ENCODE results near the gene INSYN2B.

Gene INSYN2B

DNA sequence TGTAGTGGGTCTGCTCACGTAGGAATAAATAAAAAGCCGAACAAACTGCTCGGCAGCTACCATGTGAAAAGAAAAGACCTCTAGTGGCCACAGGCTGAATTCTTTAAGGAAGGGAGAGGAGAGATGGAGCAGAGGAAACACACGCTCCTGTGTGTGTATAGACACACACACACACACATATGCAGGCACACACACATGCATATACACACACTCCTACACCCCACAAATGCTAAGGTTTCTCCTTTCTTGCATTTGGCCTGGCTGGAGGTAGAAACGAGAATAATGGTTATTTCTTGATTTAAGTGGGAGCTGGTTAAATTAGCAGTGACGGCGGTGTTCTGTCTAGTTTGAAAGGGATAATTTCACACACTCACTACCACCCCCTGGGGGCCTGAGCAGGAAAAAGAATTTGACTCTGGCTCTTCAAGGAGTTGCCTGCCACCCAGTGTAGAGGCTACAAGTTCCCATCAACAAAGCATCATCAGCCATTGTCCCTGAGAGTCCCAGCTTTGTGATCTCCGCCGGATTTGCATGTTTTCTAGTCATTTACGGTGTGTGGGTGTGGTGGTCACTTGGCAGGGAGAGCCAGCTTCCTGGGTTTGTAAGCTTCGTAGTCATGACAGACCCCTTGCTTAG lies at the start of gene INSYN2B:
Gene INSYN2B, minus strand, starts transcription at position 78 of the 636 bp plus-strand sequence. CDS start 96,597 bp downstream, outside the sequence.
- peak; percentile 88 for DNase-seq (ENCODE audit: low spot score)

DNA sequence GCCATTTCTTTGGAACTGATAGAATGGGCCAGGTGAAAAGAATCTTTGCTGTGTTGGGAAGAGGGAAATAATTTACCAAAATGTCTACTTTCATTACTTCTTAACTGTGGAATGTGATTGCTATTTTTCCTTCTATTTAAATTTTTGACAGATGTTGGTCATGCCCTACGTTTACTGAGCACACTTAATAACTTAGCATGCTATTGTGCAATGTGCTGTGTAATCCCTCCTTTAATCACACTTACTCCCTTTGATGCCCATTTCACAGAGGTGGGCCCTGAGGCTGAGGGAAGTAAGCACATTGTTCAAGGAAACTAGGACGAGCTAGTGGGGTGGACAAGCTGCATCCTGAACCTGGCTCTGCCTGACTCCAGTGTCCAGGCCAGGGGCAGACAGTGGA lies 47.8 kb upstream of the INSYN2B start:
- DNase-seq (ENCODE audit: low spot score): no peak

DNA sequence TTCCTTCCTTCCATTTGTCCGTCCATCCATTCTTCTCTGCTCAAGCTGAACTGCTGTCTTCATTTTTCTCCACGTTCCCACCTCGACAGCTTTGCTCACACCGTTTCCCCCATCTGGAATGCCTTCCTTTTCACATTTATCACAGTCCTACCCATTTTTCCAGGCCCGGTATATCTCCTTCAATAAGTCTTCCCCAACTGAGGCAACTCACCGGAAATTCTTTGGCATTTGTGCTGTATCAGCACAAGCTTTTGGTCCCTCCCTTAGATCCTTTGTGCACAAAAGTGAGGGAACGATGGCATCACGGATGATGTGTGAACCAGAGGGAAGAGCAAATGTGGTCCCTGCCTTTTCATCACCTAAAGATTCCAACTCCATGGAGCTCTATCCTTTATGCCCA lies 45.6 kb upstream of the INSYN2B start:
- no peak for DNase-seq (ENCODE audit: low spot score)

DNA sequence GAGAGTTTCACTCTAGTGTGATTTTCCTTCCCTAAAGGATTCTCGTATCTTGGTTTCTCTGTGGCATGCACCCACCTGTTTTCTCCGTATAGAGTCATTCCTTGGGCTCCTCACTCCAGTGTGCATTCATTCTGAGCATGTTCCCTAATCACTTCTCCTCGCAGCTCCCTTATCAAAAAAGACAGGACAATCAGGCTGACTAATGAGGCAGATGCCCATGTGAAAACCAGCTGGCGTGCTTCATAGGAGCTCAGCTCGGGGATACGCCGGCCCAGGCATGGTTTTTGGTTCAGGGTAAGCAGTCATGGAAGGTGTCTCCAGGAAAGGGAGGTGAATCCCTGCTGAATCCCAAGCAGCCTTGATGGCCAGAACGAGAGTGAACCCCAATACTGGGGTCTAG lies 41.2 kb upstream of the INSYN2B start:
- no peak for DNase-seq (ENCODE audit: low spot score)

DNA sequence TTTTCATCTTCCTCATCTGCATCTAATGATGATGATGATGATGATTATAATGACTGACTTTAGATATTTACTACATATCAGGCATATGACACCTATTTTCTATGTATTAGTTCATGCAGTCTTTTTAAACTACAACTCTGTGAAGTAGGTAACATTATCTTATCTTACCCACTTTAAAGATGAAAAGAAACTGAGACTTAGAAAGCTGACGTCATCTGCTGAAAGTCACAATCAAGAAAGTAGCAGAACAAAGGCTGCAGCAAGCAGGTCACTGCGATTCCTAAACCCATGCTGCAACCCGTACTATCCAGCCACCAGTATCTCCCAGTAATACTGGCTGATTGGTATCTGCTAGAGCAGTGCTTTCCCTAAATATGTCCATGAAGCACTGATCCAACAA lies 40.1 kb upstream of the INSYN2B start:
- DNase-seq (ENCODE audit: low spot score): no peak

DNA sequence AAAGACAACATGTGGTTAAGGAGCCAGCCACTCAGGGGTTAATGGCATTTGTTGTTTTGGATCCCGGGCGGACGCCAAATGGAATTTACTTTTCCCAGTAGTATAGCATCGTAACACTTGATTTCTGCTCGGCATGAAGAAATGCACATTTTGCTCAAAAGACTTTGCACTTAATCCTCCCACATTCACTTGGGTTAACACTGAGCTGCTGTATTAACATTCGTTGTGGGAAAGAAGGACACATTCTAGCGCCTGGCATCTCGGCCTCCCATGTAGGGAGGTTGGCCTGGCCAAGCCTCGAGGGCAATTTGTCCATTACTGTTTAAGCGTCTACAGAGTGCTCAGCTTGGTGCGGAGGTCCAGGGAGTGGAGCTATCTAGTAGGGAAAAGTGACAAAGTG lies 32.3 kb upstream of the INSYN2B start:
- no peak for DNase-seq (ENCODE audit: low spot score)

DNA sequence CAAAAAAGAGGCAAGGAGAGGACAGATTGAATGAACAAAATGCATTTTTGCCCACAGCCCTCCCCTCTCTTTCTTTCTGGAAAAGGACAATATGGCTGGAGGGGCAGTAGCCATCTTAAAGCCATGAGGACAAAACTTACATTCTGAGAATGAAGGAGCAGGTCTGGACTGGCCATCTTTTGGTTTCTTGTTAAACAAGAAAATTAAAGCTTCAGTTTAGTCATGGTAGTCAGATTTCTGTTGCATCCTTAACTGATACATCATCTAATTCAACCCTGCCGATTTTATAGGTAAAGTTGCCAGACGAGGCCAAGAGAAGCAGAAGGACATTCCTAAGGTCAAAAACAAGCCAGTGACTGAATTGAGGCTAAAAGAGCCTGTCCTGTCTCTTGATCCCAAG lies 31.5 kb upstream of the INSYN2B start:
- no peak for DNase-seq (ENCODE audit: low spot score)

DNA sequence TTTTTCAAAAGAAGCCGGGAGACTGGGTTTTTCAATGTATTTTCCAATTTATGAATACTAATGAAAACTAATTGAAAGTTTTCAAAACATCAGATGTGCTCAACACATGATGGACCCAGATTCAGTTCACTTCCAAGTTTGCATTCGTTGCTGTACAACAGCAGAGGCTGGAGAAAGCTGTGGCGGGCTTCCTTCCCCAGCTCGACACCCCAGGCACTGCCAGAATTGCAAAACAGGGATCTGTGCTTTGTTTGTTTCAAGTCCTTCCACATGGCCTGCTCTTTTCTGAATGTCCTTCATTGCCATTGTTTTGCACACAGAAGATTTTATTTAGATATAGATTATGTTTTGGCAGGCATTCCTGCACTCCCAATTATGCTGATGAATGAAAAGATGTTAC lies 30.3 kb upstream of the INSYN2B start:
- DNase-seq (ENCODE audit: low spot score): no peak

DNA sequence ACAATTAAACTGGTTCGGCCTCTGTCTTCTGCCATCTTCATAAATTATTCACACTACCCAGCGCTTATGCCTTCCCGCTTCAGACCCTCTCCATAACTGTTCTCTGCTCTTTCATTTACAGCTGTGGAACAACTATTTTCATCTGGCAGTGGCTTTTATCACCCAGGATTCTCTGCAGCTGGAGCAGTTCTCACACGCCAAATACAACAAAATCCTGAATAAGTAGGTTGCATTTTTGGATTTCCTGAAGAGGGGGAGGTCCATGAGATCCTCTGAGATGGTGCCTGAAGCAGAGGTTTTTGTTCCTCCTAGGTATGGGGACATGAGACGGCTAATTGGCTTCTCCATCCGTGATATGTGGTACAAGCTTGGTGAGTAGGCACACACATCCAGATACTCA lies 28.1 kb upstream of the INSYN2B start:
- no peak for DNase-seq (ENCODE audit: low spot score)

DNA sequence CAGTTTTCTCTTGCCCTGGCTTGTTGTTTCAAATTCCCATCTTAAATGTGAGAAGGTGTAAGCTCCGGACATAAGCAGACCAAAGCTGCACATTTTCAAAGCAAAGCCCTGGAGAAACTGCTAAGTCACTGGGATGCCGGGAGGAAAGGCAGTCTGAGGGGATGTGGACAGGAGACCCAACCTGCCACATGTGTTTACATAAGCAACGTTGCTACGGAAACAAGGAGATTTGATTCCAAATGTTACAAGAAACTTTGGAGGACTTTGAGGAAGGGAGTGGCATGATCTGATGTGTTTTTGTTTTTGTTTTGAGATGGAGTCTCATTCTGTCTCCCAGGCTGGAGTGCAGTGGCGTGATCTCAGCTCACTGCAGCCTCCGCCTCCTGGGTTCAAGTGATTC lies 25.7 kb upstream of the INSYN2B start:
- DNase-seq (ENCODE audit: low spot score): no peak

DNA sequence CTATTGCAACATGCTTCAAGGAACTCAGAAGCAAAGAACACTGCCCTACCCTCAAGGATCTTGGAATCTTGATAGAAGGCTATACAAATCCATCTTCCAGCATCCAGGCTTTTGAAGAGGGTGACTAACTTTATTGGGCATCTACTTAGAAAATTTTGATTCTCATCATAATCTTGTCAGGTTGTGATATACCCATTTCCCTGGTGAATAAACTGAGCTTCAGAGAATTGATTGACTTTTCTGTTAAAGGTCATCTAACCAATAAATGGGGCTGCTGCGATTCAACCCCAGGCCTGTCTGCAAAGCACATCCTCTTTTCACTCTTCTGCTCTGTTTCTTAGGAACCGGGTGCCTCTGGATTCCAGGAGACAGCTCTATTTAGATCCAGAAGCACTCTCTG lies 19.9 kb upstream of the INSYN2B start:
- DNase-seq (ENCODE audit: low spot score): no peak

DNA sequence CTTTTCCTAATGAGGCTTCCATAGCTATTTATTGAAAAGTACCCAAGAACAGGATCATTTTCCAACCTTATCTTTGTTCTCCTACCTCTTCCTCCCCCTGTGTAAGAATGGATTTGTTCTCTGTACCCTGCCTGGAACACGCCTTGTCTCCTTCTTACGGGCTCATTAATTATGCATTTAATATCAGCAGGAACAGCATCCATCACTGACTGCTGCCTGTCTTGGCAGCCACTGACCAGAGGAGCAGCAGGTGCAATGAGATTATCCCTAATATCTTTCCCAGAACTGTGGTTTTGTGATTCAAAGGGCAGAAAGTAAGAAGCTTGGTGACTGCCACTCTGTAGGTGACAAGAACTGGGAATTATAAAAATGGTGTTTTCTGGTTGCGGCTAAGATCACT lies 19.3 kb upstream of the INSYN2B start:
- DNase-seq (ENCODE audit: low spot score): no peak

DNA sequence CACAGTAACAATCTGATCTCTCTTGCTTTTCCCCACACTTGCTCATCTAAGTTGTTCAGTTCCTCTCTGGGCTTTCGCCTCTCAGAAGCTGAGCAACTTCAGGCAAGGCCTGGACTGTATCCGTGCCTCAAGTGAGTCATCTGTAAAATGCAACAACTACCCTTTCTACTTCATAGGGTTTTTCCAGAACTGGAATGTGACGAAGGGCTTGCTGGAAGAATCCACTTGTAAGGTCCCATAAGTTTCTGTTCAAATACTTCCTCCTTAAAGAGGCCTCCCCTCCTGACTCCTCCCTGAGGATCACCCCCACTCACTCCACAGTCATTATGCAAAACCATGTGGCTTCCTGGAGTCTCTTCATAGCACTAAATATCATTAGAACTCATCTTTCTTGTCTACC lies 17.5 kb upstream of the INSYN2B start:
- no peak for DNase-seq (ENCODE audit: low spot score)

DNA sequence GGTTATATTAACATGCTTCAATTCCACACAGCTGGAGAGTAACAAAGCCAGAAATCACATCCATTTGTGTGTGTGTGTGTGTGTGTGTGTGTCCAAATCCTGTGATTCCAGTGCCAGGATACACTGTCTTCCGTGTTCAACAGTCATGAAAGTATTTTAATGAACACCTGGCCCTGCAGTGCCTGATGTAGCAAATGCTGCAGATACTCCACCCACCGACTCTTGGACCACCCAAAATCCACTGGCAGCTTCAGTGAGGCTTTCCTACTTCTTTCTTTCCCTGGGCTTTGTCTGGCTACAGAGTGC lies 13.1 kb upstream of the INSYN2B start:
- DNase-seq (ENCODE audit: low spot score): no peak

DNA sequence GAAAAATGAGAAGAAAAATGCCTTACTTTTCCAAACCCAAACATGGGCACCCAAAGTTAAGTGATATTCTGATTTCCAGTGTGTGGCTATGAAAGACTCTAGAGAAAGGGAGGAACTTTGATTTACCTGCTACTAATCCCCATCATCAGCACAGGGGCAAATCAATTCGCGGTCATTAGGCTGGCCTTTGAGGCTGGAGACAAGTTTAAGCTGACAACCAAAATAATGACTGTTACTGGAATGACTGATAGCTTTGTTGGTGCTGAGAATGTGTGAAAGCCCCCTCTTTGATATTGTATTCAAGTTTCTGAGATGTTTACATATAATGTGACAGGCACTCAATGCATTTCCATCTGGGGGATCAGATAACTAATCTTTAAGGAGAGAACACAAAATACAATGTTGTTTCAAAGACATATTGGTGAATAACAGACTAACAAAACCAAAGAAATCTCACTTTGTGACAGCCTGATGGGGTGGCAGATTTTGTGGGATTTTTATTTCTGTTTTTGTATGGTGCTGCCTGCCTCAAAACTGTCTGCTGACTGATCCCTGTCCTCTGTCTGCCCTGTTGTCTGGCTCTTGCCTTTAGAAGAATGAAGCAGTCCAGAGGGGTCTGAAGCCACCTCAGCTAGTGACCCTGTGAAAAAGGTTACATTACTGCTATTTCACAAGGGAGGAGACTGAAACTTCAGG lies 12.6 kb upstream of the INSYN2B start:
- no peak for DNase-seq (ENCODE audit: low spot score)

DNA sequence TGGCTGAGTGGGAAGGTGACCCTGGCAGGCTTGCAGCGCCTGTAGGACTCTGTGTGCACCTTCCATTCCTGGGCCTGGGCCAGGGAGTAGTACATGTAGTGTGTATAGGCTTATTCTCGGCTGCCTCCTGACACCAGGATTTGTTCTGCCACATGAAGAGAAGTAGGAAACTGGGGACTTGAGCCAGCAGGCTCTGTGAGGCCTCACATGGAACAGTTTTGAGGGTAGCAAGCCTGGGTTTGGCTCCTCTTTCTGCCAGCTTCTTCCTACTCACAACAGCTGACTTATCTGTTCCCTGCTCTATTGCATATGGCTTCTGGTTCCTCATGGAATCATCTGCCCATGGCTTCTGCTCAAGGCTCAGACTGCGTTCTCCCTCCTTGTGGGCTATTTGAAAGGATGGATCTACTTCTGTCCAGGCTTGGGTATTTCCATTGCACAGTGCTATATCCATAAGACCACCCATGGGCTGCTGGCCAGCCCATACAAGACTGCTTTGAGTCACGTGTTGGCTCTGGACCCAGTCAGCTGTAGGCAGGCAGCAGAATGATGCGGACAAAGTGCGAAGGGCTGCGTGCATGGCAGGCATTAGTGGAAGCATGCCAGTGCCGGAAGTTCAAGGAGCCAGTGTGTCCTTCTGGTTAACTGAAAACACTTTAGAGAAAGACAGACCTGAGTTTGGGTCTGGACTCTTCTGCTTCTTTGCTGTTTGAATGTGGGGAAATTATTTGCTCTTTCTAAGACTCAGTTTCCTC lies 11.0 kb upstream of the INSYN2B start:
- DNase-seq (ENCODE audit: low spot score): no peak

DNA sequence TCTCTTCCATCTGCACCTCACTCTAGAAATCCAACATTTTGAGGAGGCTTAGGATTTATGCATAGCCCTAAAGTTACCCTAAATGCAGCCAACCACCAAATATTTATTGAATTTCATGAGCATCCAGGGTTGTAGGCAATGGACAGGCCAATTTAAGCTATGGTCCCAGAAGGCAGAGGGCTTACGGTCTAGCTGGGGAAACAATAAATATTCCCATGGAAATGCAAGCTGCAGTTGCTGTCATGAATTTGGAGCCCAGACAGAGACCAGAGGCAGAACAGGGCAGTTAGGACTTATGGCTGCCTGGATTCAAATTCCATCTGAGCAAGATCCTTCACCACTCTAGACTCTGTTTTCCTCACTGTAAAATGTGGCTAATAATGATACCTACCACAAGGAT lies 9.1 kb upstream of the INSYN2B start:
- DNase-seq (ENCODE audit: low spot score): no peak

DNA sequence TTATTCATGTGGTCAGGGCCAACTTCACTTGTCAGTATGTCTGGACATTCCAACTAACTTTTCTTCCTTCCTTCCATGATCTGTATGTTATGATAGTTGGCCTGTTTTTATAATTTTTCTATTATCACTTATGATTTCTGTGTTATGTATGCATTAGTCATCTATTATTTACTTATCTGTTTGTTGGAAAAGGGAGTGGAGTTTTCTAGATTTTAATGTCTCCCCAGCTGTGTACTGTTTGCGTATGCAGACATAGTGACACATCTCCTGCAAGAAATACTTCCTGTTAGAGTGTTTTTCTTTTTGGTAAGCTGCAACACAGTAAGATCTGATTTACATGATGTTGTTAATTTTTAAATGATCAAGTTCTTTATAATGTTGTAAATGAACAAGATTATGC lies 8.7 kb upstream of the INSYN2B start:
- DNase-seq (ENCODE audit: low spot score): no peak

DNA sequence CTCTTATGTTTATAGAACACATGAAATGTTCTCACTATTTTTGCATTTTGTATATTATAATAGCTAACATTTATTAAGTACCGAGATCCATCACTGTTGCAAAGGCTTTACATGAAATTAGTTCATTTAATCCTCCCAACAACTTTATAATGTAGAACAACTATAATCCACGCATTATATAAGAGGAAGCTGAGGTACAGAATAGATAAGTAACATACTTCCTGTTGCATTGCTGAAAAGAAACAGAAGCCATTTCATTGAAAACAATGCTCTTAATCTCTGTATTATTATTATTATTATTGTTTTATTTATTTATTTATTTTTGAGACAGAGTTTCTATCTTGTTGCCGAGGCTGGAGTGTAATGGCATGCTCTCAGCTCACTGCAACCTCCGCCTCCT lies 7.9 kb upstream of the INSYN2B start:
- DNase-seq (ENCODE audit: low spot score): no peak

DNA sequence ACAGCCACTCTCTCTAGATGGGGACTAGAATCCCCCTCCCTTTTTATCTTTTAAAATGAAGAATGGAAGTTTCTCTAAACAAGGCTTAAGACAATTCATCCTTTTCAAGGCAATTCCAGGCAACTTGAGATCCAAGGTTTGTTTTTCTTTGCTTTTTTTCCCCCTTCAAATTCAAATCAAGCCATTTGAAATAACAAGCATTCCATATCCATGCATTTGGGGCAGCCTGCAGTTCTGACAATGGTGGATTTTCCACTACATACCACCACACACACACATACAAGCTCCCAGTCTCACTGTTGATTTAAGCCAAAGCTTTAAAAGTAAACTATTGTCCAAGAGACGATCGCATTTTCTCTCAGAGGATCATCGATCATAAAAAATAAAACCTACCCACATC lies 424 bp downstream of the INSYN2B start:
- no peak for DNase-seq (ENCODE audit: low spot score)

DNA sequence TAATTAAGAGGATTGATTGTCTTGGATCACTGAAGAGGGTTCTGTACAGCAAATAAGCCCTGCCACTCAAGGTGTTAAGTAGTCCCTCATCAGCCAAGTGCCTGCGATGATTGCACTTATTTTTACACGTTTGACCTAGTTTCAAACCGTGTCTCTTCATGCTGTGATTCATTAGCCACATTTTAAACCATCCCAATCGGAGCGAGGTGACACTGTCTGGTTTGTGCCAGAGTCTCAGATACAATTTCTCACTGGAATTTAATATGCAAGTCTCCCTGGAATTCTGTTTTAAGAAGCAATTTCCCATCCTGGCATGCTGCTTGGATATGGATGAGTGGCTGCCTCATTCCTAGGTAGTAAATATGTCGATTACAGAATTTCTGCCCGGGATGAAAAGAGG lies 1.6 kb downstream of the INSYN2B start:
- DNase-seq (ENCODE audit: low spot score): peak; percentile 79

DNA sequence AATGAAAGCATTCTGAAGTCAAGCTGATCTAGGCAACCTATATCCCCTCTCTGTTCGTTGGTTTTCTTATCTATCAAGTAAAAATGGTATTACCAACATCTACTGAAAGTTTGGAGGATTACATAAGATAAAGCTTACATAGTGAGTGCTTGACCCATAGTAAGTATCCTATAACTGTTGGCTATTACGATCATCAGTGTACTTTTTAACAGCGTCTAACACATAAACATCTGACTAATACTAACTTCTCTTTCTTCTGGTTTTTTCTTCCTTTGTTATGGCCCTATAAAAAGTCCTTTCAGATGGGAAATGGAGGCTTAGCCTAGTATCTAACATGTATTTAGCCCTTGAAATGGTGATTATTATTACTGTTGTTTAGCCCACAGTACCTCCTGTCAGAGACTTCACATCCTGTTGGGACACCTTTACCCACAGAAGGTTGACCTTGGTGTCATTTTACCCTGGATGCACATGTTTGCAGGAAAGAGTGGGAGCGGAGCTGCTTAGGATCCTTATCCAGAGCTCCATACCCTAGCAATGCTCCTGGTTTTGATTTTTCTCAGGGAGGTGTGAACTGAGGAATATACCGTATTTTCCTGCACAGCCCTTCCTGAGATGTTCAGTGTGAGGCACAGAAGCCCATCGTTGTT lies 6.0 kb downstream of the INSYN2B start:
- no peak for DNase-seq (ENCODE audit: low spot score)

DNA sequence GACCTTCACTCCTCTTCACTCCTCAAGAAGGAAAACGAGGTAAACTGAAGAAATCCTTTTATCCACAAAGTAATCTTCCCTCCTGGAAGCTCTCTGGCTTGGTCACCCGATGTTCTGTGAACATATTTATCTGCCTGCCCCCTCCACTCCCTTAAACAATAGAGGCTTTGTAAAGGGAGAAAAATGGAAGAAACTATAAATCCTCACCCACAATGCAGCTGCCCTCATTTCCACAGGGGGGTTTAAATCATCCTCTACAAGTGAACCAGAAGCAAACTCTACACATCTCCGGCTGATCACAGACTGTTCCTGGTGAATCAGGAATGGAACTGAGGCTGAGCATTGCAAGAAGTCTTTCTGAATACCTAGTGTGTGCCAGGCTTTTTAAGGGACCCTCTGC lies 7.2 kb downstream of the INSYN2B start:
- DNase-seq (ENCODE audit: low spot score): no peak
